GM06990 (cell line): ENCODE measurements around the gene SLC16A2.
A peak's percentile ranks its signal among the peaks of the same experiment; 100 is the strongest.

Experiments
- DNase-seq: peaks from one replicate; pipeline ENCODE4 v3.0.0-alpha.2; 2011; ENCODE audit not compliant: insufficient read length; ENCODE audit errors: extremely low read depth
- H3K27me3 ChIP-seq: replicated peaks from 2 replicates; pipeline ENCODE4 v1.6.0; 2011; ENCODE audit warnings: low read length; ENCODE audit not compliant: control insufficient read depth, insufficient read depth
- H3K36me3 ChIP-seq: 2 replicates; pipeline ENCODE4 v1.5.1; 2011; ENCODE audit warnings: low read length; ENCODE audit not compliant: control insufficient read depth, insufficient read depth
- H3K4me3 ChIP-seq: replicated peaks from 2 replicates; pipeline ENCODE4 v1.5.1; 2011; ENCODE audit warnings: low read depth, mild to moderate bottlenecking, control low read depth, low read length
- CTCF ChIP-seq: IDR thresholded peaks from 2 replicates; pipeline ENCODE4 v1.5.1; 2011; ENCODE audit warnings: low read length, control low read depth, mild to moderate bottlenecking, inconsistent platforms; ENCODE audit not compliant: insufficient read depth, poor library complexity, severe bottlenecking

SLC16A2 gene

DNA sequence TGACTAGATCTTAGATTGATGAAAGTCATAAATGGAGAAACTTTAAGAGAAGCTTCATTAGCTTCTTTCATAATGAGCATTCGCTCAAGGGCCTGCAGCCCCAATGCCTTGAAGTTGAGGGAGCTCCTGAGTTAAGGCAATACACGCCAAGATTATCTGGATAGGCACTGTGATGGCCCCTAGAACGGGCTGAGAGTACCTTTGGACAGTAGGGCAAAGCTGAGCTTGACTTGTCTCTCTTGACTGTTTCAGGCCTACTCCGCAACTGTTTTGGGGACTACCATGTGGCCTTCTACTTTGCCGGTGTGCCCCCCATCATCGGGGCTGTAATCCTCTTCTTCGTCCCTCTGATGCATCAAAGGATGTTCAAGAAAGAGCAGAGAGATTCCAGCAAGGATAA, 109.8 kb downstream of the SLC16A2 start:
- DNase-seq: no peak
- H3K36me3 ChIP-seq: no peaks in the 10 kb centered on the region
- no peak for TF ChIP-seq CTCF
- H3K4me3 ChIP-seq: no peak overlapping the region
- H3K27me3 ChIP-seq: no peaks in the 10 kb centered on the region

DNA sequence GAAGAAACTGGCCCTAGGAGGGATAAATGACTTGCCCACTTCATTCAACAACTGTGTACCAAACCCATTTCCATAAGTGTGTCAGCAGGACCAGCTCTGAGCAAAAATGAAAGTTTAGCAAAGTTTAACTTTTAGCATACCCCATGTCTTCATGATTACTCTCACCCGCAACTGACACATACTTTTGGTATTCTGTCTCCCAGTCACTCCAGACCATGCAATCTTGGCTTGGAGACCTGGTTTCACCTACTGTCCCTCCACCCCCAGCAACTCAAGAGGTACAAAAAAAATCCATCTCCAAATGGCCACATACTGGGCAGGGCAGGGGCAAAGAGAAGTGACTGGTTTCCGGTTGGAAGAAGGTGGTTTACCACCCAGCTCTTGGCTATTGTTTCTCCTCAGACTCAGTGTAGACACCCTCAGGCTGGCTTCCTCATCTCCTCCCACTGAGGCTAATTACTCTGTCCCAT, 113.3 kb downstream of the SLC16A2 start:
- DNase-seq: peak; percentile 30
- no peak overlapping the region for H3K4me3 ChIP-seq

GRCh38 chrX:74535086-74535407, 113.8 kb downstream of the SLC16A2 start:
- Histone ChIP-seq H3K4me3 (peak overlapping the region; percentile 55; the same call in 1 of the 2 replicates), H3K27me3 (no peaks in the 10 kb centered on the region; the same call in 1 of the 2 replicates), H3K36me3 (no peaks in the 10 kb centered on the region)
- TF ChIP-seq CTCF: no peak
- DNase-seq: no peak

More for the DNA sequence above, 113.3 kb downstream of the SLC16A2 start:
- H3K36me3 ChIP-seq: no peaks in the 10 kb centered on the region
- TF ChIP-seq CTCF: no peak
- H3K27me3 ChIP-seq: no peaks in the 10 kb centered on the region

GRCh38 chrX:74535408-74536151, 114.3 kb downstream of the SLC16A2 start:
- peak; percentile 34 for TF ChIP-seq CTCF
- no peaks in the 10 kb centered on the region; the same call in 1 of the 2 replicates for H3K27me3 ChIP-seq
- no peaks in the 10 kb centered on the region for H3K36me3 ChIP-seq
- peak; percentile 42 for DNase-seq
- H3K4me3 ChIP-seq: peak overlapping the region; percentile 55

- peak; percentile 21 for TF ChIP-seq CTCF
- peak; percentile 42 for DNase-seq
- H3K4me3 ChIP-seq: peak overlapping the region; percentile 55
- no peaks in the 10 kb centered on the region for H3K36me3 ChIP-seq
- no peaks in the 10 kb centered on the region; the same call in 1 of the 2 replicates for H3K27me3 ChIP-seq
These were observed 115.0 kb downstream of the SLC16A2 start for GRCh38 chrX:74536152-74536831.
